NCI-H1417 (cell line): Measurements from ENCODE around the gene MED25.

Experiments
- DNase-seq, 3 experiments: peaks; one replicate each; lab custom pipeline; 2025; lab: John Stamatoyannopoulos, UW

MED25 gene

DNA sequence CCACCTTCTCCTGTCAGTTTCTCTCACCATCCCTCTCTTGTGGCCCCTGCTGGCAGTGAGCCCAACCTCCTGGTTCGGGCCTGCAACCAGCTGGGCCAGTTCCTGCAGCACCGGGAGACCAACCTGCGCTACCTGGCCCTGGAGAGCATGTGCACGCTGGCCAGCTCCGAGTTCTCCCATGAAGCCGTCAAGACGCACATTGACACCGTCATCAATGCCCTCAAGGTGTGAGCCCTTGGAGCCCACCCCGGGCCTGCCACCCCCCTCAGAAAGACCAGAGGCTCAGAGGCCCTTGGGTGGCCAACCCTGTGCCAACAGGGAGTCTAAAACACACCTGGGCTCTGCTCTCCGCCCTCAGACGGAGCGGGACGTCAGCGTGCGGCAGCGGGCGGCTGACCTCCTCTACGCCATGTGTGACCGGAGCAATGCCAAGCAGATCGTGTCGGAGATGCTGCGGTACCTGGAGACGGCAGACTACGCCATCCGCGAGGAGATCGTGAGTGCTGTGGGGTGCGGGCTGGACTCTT, 18.8 kb upstream of the MED25 start:
- no peak for DNase-seq

DNA sequence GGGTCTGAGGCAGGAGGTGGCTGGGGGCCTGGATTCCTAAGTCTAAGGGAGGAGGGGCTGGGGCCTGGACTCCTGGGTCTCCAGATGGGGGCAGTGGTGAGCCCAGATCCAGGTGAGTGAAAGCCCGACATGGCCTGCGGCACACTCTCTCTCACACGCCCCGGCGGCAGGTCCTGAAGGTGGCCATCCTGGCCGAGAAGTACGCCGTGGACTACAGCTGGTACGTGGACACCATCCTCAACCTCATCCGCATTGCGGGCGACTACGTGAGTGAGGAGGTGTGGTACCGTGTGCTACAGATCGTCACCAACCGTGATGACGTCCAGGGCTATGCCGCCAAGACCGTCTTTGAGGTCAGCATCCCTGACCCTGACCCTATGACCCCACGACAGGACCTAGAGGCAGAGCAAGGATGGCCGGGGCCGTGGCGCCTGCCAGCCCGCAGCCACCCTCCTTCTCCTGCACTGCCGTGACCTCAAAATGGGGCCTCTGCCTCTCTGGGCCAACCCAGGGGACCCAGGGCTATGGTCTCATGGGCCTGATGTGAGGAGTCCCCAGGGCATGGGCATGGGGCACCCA, 18.2 kb upstream of the MED25 start:
- no peak for DNase-seq

DNA sequence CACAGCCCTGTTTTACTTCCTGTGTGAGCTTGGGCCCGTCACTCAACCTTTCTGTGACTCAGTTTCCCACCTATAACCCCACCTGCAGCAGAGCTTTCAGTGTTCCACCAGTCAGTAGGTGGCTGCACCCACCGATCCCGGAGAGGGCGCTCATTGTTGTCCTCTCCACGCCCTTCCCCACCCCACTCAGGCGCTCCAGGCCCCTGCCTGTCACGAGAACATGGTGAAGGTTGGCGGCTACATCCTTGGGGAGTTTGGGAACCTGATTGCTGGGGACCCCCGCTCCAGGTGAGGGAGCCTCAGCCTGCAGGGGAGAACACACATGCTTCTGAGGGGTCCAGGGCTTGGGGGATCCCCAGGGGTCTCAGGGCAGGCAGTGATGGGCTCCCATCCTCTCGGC, 17.3 kb upstream of the MED25 start:
- no peak for DNase-seq

DNA sequence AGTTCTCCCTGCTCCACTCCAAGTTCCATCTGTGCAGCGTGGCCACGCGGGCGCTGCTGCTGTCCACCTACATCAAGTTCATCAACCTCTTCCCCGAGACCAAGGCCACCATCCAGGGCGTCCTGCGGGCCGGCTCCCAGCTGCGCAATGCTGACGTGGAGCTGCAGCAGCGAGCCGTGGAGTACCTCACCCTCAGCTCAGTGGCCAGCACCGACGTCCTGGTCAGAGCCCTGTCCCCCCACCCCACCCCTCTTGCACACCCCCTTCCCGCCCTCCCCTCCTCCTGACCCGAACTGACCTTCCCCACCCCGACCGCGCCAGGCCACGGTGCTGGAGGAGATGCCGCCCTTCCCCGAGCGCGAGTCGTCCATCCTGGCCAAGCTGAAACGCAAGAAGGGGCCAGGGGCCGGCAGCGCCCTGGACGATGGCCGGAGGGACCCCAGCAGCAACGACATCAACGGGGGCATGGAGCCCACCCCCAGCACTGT, 16.6 kb upstream of the MED25 start:
- no peak for DNase-seq

DNA sequence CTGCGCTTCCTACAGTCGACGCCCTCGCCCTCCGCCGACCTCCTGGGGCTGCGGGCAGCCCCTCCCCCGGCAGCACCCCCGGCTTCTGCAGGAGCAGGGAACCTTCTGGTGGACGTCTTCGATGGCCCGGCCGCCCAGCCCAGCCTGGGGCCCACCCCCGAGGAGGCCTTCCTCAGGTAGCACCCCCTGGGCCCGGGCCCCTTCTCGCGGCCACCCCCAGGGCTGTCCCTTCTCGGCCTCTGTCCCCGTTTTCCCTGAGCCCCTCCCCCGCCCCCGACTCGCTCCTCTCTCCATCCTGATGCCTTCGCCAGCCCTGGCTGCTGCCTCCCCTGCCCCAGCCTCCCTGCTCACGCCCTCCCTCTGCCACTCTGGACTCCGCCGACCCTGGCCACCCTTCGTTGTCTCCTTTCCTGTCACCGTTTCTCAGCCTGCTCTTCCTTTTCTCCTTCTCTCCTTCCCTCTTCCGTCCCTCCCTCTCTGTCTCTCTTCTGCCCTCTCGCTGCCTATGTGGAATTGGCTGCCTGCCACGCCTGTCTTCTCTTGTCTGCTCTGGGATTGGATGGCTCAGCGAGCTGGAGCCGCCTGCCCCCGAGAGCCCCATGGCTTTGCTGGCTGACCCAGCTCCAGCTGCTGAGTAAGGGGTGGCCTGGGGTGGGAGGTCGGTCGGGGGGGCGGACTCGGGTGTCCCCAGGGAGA, 16.0 kb upstream of the MED25 start:
- peak in 1 of 3 experiments; percentile 76 for DNase-seq

DNA sequence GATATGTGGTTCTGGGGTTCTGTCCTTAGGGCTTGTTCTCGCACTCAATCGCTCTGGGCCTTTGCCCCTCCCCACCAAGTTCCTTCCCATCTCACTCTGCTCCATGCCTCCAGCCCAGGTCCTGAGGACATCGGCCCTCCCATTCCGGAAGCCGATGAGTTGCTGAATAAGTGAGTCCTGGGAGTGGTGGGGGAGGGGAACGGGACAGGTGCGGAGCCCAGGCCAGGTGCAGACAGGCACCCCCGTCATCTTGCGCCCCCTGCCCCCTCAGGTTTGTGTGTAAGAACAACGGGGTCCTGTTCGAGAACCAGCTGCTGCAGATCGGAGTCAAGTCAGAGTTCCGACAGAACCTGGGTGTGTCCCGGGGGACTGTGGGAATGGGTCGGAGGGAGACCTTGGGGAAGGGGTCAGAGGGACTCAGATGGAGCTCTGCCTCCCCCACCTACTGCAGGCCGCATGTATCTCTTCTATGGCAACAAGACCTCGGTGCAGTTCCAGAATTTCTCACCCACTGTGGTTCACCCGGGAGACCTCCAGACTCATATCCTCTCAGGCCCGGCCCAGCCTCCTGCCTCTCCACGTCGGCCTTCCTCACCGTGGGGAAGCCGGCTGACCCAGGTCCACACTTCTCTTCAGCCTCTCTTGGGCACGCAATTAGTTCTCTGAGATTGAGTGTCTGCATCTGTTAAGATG, 15.1 kb upstream of the MED25 start:
- DNase-seq = no peak

DNA sequence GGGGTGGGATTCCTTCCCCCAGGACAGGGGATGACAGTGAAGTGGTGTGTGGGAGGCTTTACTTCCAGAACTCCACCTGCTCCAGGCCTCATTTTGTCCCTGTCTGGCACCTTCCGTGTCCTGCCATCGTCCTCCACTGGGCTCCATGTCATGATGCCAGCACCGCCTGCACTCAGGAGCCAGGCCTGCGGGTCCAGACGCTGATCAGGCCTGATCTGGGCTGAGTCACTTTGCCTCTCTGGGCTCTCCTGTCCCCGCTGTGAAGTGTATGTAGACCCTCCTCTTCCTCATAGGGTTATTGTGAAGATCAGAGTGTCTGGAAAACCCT, 14.6 kb upstream of the MED25 start:
- no peak for DNase-seq

DNA sequence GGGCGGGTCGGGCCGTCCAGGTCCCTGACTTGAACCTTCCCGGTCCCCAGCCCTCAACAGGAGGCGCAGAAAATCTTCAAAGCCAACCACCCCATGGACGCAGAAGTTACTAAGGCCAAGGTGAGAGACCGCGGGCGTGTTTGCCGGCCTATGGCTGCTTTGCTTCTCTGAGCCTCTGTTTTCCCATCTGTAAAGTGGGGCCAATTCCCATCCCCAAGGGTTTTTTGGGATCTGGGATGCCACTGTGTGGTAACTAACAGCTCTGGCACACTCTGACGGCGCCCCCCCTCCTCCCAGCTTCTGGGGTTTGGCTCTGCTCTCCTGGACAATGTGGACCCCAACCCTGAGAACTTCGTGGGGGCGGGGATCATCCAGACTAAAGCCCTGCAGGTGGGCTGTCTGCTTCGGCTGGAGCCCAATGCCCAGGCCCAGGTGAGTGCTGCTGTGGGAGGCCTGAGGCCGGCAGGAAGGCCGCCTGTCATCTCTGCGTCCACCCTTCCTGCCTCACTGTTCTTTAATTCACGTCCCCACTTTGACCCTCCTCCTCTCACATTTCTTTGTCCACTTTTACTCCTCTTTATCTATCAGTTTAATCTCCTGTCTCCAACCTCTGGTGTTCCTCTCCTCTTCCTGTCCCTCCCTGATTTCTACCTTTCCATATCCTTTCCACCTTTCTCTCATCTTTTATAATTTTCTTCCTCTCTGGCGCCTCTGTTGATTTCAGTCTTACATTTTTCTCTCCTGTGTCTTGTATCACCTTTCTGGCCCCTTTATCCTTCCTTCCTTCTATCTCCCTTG, 12.1 kb upstream of the MED25 start:
- no peak for DNase-seq

DNA sequence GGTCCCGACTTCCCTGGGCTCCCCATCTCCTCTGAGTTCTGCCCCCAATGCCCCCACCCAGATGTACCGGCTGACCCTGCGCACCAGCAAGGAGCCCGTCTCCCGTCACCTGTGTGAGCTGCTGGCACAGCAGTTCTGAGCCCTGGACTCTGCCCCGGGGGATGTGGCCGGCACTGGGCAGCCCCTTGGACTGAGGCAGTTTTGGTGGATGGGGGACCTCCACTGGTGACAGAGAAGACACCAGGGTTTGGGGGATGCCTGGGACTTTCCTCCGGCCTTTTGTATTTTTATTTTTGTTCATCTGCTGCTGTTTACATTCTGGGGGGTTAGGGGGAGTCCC, 11.5 kb upstream of the MED25 start:
- DNase-seq = no peak

DNA sequence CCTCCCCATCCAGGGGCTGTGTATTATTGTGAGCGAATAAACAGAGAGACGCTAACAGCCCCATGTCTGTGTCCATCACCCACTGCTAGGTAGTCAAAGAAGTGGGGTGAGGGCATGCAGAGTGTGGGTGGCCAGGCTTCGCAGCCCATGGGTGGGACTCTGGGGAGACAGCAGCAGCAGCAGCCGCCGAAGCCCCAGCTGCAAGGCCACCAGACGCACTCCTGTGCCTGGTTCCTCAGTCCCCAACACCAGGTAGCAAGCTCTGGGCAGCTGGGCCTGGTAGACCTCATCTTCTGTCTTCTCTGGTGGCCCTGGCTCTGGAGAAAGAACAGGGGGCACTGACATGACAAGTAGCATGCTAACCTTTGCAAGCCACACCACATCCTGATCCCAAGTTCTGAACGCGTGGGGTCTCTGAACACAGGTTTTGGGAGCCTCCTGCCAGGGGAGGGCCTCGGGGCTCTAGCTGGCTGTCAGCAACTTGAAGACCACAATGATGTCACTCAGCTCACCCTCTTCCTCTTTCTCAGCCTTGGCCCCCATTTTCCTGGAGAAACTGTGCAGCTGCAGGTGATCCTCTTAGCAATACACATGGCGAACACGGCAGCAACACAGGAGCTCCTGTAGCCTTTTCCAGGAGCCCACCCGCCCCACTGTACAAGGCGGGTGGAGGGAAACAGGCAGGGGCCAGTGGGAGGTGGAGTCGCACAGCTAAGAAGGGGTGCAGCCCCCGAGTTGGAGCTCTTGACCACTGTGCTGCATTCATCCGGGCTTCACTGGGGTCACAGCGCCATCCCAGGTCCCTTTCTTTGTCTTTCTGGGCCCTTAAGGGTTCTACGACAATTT, 10.8 kb upstream of the MED25 start:
- DNase-seq = no peak

DNA sequence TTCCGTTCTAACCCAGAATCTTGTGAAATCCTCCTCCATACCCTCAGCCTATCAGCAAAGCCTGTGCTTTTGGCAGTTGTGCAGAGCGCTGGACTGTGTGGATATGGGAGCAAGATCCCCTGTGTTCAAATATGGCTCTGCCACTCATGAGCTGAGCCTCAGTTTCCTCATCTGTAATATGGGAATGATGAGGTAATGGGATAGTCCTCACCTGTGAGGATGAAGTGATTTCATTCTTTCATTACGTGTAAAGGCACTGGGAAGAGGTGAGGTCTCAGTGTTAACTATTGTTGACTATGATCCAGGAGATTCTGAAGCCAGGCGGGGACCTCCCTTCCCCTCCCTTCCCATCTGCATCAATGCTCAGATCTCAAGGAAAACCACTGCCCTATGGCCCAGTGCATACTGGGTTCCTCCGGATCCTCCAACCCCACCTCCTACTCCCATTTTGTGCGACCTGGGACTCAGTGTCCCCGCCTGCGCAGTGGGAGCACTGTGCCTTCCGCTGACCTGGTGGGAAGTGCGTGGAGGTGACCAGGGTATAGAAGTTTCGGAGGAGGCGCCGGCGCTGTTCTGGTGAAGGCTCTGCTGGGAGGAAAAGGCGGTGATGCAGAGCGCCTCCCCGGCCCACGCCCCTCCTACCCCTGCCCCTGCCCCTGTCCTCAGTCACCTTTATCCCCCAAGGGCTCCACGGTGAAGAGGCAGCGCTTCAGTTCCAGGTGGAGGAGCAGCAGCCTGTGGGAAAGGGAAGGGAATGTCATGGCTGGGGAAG, 10.0 kb upstream of the MED25 start:
- DNase-seq = peak in 1 of 3 experiments; percentile 46

DNA sequence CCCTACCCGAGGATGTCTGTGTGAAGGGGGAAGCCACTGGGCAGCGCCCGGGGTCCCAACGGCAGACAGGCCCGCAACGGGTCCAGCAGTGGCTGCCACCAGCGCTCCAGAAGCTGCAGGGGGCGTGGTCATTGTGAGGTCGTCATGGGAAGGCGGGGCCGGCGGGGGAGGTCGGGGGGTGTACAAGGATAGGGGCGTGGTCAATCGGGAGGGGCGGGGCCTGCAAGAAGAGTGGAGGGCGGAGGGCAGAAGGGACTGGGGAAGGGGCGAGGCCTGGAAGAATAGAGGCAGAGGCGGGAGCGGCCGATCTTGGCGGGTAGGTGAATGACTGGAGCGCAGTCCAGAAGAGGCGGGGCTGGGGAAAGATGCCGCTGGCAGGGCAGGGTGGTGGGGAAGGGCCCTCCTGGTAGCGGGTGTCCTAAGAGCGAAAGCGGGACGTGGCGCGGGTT, 9.4 kb upstream of the MED25 start:
- DNase-seq = peak; percentile 78 to 95 (median 91)

DNA sequence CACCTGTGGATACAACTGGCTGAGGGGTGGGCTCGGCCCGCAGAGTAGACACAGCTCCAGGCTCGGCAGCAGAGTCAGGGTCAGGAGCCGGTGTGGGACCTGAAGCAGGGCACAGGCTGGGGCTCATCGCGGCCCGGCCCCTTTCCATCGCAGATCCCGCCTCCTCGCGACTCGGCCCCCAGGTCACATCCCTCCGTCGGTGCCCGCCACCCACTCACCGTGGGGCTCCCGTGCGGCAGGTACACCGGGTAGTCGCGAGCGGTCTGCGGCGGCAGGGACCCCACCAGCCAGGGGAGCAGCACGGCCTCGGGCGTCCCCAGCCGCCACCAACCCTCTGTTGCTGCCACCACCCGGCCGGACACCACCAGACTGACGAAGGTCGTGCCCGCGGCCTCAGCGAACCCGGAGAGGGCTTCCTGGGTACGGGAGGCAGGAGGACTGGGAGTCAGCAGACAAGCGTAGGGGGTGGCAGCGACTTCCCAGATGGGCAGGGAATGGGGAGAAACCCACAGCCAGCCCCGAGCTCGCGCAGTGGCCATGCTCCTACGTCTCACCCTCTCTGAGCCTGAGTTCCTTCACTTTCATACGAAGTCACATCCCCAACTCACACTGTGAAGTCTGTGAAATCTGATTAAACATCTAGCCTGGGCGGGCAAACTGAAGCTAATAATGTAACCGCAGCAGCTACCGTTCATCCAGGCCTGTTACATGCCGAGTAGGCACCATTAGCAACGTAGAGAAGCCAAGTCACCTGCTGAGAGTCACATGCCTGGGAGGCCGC, 8.7 kb upstream of the MED25 start:
- DNase-seq = peak; percentile 62 to 77 (median 68)

DNA sequence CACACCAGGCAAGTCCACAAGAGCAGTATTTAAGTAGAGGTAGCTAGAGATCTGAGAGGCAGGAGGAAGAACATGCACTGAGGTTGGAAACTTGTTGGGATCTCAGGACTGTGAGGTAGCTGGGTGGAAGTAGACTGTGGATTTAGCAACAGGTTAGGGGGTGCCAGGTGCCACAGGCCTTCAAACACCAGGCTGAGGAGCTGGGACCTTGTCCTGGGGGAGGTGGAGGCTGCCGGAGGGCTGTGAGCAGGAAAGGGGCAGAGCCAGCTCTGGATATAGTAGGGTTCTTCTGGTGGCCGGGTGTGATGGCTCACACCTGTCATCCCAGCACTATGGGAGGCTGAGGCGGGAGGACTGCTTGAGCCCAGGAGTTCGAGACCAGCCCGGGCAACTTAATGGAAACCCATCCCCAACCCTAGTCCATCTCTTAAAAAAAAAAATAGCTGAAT, 8.1 kb upstream of the MED25 start:
- DNase-seq = no peak

DNA sequence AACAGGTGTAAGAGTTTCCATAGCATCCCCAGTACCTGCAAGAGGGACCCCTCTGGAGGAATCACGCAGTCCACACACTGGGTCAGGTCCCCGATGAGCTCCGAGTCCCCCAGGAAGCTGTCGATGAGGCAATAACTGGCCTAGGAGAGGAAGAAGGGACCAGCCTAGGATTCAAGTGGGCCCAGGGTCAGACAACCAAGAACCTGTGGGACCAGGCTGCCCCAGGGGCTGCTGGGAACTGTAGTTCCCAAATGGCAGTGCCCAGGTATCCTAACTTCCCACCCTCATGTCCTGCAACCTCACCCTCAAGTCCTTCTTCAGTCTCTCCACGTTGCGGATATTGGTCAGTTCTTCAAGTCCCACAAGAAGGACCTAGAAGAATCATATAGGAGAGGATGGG, 6.8 kb upstream of the MED25 start:
- DNase-seq = no peak

DNA sequence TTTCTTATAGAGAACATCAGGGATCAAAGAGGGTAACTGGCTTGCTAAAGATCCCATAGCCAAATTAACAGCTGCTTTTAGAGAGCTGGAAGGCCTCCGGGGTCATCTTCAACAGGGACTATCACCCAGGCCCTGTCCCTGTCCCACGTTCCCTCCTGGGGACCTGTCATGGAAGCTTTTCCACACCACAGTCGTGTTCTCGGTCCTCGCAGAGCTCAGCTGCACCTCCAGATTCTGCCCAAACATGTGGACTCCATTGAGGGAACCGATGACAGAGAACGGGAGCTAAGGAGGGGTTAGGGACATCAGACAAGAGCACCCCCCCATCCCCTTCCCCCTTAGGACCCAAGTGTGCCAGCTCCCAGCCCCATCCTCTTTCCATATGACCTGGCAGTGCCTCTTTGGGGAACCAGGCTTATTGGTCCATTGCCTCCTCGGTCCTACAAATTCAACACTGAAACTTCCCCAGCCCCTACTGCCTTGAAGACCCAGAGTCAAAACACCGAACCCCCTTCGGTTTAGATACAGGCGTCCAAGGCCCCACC, 5.6 kb upstream of the MED25 start:
- DNase-seq = no peak

DNA sequence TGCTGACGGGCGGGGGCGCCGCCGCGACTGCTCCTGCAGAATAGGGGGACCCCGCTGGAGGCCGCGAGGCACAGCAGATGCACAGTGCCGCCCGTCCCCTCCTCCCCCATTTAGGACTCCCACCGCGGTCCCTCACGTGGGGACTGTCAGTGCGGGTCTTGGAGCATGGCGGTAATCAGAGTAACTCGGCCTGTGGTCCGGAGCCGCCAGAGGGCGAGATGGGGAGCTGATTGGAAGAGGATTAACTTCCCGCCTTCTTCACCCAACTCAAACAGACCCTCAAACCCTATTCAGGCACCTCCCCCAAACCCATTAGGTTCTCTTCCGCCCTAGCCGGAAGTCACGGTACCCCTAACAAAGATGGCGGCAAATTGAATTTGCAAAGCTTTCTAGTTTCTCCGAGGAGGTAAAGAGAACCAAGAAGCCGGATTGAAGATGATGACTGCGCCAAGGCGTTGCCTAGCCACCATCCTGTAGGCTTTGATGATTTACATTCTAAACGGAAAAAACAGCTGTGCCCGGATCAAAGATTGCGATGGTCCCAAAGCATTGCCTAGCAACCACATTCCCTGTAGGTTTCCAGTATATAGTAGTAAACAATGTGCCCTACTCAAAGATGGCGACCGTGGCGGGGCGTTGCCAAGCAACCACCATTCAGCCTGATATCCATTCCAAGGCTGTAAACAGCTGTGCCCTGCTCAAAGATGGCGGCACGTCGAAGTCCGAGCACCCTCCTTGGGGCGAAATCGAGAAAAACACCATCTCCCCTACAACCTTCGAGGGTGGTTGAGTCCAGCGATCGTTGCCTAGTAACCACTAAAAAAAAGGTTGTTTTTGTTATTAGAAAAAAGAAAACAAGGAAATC, 4.9 kb upstream of the MED25 start, which contains the start of gene FUZ:
Gene FUZ, minus strand, starts transcription at position 296 of the 865 bp plus-strand sequence. Its CDS starts 186 bp downstream, at position 110.
- DNase-seq = peak; percentile 97 to 99 (median 99)

DNA sequence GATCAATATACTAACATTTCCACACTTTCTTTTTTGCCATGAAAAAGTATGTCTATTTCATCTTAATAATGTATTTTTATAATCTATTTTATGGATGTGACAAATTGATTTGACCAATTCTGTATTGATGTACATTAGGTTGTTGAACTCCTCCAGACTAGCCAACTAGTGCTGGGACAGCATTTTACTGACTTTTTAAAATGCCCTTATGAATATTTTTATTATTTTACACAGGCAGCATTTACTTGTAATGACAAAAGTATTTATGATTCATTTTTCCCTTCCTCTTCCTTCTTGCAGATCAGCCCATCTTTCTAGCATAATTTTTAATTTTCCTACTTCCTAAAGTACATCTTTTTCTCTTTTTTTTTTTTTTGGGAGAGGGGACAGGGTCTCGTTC, 4.1 kb upstream of the MED25 start:
- no peak for DNase-seq
